ENCODE data around the gene EPB42. TPM values are rescaled to one million over a fixed set of nuclear protein-coding genes. Genes with fewer than 3 reads are reported as not detected.
A peak's percentile ranks its signal among the peaks of the same experiment; 100 is the strongest.

The EPB42 gene
- total and polyA plus RNA-seq, 7 donors: 0.52 TPM; not detected in 6

GRCh38 chr15:43209059-43209824 lies 11.6 kb downstream of the EPB42 start:
- Histone ChIP-seq H3K4me3 (no peak overlapping the region), H3K27ac (no peak overlapping the region), H3K4me1 (no peaks in the 10 kb centered on the region), H3K36me3 (ENCODE audit: insufficient read depth in 1 of 2, low read depth in 1 of 2) (no peaks in the 10 kb centered on the region), H3K9me3 (no peaks in the 10 kb centered on the region), H3K27me3 (ENCODE audit: insufficient read depth in 3 of 3, low read length in 2 of 3) (peaks cover 0 to 5% (median 0%) of the 10 kb centered on the region in 3 donors)
- no peak for TF ChIP-seq CTCF (IDR thresholded peaks at IDR 0.05)
- peak in 1 of 4 donors; percentile 13 for ATAC-seq
- intact Hi-C loops (cut with DNase I): loop anchor here in 1 of 2 donors (10.0 kb wide), 1 partner anchor 504 kb away; no protein-coding TSS in a partner anchor
- no peak for DNase-seq
- 68 to 72% (median 71%) methylated on average over 13 of the region's 13 CpGs for WGBS, 3 donors

GRCh38 chr15:43208052-43209002 lies 12.5 kb downstream of the EPB42 start:
- Histone ChIP-seq H3K4me1 (no peaks in the 10 kb centered on the region), H3K27me3 (ENCODE audit: insufficient read depth in 3 of 3, low read length in 2 of 3) (peaks cover 0 to 5% (median 0%) of the 10 kb centered on the region in 3 donors), H3K27ac (no peak overlapping the region), H3K4me3 (no peak overlapping the region), H3K9me3 (no peaks in the 10 kb centered on the region), H3K36me3 (ENCODE audit: insufficient read depth in 1 of 2, low read depth in 1 of 2) (no peaks in the 10 kb centered on the region)
- ATAC-seq: no peak
- intact Hi-C loops (cut with DNase I): loop anchor here in 1 of 2 donors (10.0 kb wide), 1 partner anchor 504 kb away; no protein-coding TSS in a partner anchor
- WGBS, 3 donors: 61 to 64% (median 63%) methylated on average over 23 of the region's 23 CpGs
- DNase-seq: no peak
- no peak for TF ChIP-seq CTCF (IDR thresholded peaks at IDR 0.05)

GRCh38 chr15:43207024-43207423 lies 13.8 kb downstream of the EPB42 start:
- Histone ChIP-seq H3K36me3 (ENCODE audit: insufficient read depth in 1 of 2, low read depth in 1 of 2) (no peaks in the 10 kb centered on the region), H3K4me3 (no peak overlapping the region), H3K27ac (no peak overlapping the region), H3K27me3 (ENCODE audit: insufficient read depth in 3 of 3, low read length in 2 of 3) (peaks cover 0 to 5% (median 0%) of the 10 kb centered on the region in 3 donors), H3K4me1 (no peaks in the 10 kb centered on the region), H3K9me3 (no peaks in the 10 kb centered on the region)
- intact Hi-C loops (cut with DNase I): loop anchor here in 1 of 2 donors (10.0 kb wide), 1 partner anchor 502 kb away; no protein-coding TSS in a partner anchor
- ATAC-seq (no peak), DNase-seq (no peak)
- TF ChIP-seq CTCF (IDR thresholded peaks at IDR 0.05): no peak
- 86 to 92% (median 89%) methylated on average over 9 of the region's 9 CpGs for WGBS, 3 donors

- ATAC-seq (no peak), DNase-seq (no peak)
- 80 to 84% (median 80%) methylated on average over 5 of the region's 5 CpGs for WGBS, 3 donors
- Histone ChIP-seq H3K9me3 (no peaks in the 10 kb centered on the region), H3K27me3 (ENCODE audit: insufficient read depth in 3 of 3, low read length in 2 of 3) (peaks cover 0 to 5% (median 0%) of the 10 kb centered on the region in 3 donors), H3K4me1 (no peaks in the 10 kb centered on the region), H3K36me3 (ENCODE audit: insufficient read depth in 1 of 2, low read depth in 1 of 2) (no peaks in the 10 kb centered on the region), H3K27ac (no peak overlapping the region), H3K4me3 (no peak overlapping the region)
- TF ChIP-seq CTCF (IDR thresholded peaks at IDR 0.05): no peak
- intact Hi-C loops (cut with DNase I): loop anchor here in 1 of 2 donors (10.0 kb wide), 1 partner anchor 501 kb away; no protein-coding TSS in a partner anchor
Measured at GRCh38 chr15:43206054-43206453, 14.8 kb downstream of the EPB42 start.

Data from psoas muscle (tissue), 8 donors.